ENCODE measurements around the gene RFLNA.

The RFLNA gene

DNA sequence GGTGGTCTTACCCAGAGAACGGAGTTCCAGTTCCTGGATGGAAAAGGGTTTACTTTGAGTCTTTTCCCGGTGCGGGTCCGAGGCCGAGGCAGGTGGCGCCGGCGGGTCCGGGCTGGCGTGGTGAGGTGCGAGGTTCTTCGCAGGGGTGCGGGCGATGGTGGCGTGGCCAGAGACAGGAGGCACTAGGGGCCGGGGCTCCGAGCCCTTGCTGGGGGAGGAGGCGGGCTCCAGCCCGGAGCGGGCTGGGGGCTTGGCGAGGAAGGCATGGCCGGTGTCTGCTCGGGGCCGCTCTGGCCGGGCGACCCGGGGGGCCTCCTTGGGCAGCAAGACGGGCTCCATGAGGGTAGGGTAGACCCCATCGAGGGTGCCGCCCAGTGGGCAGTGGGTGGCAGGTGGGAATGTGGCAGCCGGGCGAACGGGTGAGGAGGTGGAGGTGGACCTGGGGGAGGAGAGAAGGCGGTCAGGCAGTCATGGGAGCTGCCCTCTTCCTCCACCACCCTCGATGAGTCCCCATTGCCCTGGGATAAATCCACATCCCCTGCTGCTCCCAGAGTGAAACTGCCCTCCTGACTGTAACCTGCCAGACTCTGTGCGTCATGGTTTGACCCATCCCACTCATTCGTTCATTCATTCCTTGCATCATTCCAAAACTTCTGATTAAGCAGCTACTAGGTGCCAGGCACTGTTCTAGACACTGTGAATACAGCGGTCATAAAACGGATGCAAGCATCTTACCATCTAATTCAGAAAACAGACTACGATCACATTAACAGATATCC lies 42.0 kb downstream of the RFLNA start:
- no peak for DNase-seq (ENCODE audit: low read depth)

DNA sequence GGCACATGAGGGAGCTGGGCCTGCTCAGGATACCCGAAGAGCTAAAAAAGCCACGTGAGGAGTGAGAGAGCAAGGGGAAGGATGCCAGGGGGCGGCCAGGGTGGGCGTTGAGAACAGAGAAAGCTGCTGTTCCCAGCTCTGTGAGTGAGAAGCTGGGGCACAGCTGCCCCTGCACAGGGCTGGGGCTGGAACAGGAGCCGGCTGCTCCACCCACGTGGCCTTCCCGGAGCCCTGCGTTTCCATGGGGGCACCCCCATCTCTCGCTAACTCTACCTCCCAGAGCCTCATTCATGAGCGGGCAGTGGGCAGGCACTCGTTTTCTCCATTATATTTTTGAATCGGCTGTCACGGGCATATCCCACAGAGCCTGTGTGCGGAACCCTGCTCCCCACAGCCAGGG lies 42.7 kb downstream of the RFLNA start:
- DNase-seq (ENCODE audit: low read depth): no peak

DNA sequence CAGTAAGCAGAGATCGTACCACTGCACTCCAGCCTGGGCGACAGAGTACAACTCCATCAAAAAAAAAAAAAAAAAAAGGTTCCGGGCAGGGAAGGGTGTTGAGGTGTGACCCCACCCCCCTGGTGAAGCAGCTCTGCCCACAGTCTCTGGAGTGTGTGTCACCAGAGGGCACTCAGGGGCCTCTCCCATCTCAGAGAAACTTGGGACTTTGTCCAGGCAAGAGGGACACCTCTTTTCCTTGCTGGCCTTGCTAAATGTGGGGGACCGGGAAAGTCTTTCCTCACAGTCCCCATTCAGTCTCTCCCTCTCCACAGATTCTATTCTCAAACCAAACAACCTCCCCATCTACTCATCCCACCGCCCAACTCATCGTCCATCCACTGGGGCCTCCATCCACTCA lies 43.6 kb downstream of the RFLNA start:
- DNase-seq (ENCODE audit: low read depth): no peak

GRCh38 chr12:124338876-124339603 lies 44.1 kb downstream of the RFLNA start:
- no peak for DNase-seq (ENCODE audit: low read depth)

- no peak for DNase-seq (ENCODE audit: low read depth)
Measured at GRCh38 chr12:124340080-124340900, 45.4 kb downstream of the RFLNA start.

GRCh38 chr12:124341645-124342069 lies 46.8 kb downstream of the RFLNA start:
- no peak for DNase-seq (ENCODE audit: low read depth)

DNA sequence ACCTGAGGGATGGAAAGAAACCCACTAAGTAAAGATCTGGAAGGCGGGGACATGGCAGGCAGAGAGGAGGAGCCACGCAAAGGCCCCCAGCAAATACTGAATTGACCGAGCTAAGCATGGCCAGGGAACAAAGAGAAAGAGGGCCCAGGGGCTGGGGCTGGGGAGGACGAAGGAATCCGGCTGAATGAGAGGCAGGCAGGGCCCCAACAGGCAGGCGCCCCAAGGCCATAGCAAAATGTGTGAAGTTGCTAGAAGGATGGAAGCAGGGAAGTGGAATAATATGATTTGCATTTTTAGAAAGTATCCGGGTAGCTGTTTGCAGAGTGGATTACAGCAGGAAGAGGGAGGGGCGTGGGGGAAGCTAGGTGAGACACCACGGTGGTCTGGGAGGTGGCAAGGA lies 49.1 kb downstream of the RFLNA start:
- no peak for DNase-seq (ENCODE audit: low read depth)

GRCh38 chr12:124344526-124344925 lies 49.6 kb downstream of the RFLNA start:
- no peak for DNase-seq (ENCODE audit: low read depth)

- no peak for DNase-seq (ENCODE audit: low read depth)
Measured at GRCh38 chr12:124345795-124346194, 50.9 kb downstream of the RFLNA start.

GRCh38 chr12:124346425-124347168 lies 51.7 kb downstream of the RFLNA start:
- no peak for DNase-seq (ENCODE audit: low read depth)

DNA sequence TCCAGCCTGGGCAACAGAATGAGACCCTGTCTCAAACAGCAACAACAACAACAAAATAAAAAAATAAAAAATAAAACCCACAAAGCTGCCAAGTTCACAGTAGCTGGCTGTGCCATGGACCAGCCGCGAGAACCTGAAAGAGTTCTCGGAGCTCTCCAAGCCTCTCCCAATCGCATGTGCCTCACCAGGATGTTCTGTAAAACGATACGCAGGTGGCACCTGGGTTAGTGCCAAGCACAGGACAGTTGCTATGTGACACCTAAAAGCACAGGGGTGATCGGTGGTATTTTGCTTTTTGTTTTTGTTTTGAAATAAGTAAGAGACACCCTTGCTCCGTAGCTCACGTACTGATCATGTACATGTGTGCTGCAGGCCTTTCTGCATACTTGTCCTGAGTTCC lies 52.4 kb downstream of the RFLNA start:
- DNase-seq (ENCODE audit: low read depth): no peak

DNA sequence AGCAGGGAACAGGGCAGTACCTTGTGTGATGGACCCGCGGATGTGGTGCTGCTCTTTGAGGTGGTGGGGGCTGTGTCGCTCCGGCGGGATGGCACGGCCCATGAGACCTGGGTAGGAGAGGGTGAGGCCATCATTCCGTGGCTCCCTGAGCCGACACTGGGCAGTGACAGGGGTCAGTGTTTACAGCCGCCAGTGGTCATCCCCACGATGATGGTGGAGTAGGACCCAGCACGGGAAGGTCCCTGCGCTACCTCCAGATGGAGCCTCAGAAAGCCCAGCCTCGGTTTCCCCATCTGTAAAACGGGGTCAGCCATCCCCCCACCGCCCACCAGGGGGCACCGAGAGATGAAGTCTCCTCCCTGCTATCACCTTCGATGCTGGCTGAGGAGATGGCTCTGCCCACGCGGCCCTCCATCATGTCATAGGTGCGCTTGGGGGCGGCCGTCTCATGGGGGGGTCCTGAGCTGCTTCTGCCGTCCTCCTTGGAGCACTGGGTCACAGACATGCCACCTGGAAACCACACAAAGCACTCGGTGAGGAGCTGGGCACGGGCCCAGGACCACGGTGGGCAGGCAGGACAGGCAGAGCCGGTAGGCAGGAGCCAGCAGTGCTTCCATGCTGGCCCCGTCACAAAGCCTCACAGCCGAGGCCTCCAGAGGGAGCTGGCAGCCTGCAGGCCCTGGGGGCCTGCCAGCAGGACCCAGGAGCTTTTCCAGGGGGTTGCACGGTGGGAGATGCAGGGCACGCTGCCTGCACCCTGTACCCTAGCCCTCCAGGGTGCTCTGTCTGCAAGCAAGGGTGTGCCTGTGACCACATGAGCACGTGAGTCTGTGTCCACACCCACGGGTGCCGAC lies 53.1 kb downstream of the RFLNA start:
- DNase-seq (ENCODE audit: low read depth): no peak

DNA sequence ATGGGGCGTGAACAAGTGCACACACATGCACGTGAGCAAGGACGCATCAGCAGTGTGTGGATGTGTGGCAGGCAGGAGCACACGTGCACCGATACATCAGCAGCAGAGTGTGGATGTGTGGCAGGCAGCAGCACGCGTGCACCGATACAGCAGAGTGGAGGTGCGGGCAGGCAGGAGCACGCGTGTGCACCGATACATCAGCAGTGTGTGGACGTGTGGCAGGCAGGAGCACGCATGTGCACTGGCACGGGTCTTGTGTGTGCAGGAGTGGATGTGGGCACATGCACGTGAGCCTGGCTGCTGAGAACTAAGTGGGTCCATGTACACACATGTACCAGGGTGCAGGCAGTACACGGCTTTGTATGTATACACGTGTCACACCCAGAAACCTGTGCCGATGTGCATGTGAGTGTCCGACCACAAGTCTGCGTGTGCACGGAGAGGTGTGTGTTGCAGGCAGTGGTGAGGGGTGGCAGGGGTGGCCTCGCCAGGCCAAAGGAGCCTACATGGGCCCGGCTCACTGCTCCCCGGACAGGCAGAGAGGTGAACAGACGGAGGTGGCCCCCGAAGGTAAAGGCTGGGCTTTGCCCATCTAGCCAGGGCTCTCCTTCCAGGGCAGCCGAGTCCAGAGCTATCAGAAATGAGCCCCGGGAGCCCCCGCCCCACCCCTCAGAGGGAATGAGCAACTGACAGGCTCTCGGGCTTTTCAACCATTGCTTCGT lies 53.9 kb downstream of the RFLNA start:
- no peak for DNase-seq (ENCODE audit: low read depth)

DNA sequence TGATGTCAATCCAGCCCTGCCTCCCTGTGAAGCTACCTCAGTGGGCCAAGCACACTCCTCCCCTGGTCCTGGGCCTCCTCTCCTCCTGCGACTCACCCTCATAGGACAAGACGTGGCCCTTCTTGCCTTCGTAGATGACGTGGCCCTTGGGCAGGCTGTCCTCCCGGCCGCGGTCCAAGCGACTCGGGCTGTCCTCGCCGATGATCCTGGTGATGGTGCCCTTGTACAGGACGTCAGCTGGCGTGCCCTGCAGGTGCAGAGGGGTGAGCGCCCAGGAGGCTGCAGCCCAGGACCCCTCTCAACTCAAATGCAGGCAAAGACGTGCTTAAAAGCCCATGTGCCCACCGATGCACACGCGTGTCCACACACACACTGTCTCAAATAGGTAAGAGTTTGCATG lies 55.6 kb downstream of the RFLNA start:
- DNase-seq (ENCODE audit: low read depth): no peak

DNA sequence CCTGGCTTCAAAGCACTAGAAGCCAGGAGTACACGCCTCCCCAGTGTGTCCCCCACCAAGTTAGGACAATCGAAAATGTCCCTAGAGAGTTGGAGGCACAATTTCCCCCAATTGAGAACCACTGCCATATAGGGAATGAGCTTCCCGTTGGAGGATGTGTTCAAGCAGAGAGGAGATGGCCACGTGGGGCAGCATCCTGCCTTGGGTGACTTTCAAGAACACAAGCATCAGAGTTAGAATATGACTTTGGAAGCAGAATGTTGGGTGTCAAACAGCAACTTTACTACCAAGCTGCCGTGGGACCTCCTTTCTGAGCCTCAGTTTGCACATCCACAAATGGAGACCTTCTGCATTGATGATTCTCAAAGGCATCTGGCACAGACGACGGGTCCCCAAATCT lies 56.5 kb downstream of the RFLNA start:
- no peak for DNase-seq (ENCODE audit: low read depth)

GRCh38 chr12:124352257-124352656 lies 57.4 kb downstream of the RFLNA start:
- DNase-seq (ENCODE audit: low read depth): no peak

DNA sequence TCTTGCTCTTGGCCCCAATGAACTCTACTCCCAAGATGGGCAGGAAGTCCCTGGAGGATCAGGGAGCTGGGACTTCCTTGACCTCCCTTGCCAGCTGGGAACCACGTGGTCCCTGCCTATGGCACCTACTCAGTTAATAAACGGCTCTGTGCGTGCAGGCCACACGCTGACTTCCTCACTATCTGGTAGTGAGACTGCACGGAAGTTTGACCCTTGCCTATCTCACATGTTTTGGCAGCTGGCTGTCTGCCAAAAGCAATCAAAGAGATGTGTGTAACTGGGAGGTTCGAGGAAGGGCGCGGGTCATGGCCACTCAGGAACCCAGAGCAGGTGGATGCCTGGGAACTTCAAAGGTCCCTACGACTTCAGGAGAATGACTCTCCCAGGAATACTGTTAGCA lies 57.9 kb downstream of the RFLNA start:
- DNase-seq (ENCODE audit: low read depth): no peak

DNA sequence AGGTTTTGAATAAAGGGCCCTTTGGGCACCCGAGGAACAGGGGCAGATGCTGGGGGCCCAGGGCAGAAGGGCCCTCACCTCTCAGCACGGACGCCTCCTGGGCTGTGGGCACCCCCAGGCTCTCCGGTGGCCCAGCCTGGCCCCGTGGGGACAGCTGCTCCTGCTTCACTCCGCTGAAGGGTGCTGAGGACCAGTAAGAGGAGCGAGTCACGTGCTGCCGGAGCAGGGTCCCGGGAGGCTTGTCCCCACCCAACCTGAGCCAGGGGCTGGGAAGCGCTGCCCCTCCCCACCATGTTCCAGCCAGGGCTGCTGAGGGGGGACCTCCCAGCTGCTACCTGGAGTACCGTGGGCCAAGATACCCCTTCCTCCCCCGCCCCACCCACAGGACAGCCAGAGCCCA lies 59.5 kb downstream of the RFLNA start:
- no peak for DNase-seq (ENCODE audit: low read depth)

DNA sequence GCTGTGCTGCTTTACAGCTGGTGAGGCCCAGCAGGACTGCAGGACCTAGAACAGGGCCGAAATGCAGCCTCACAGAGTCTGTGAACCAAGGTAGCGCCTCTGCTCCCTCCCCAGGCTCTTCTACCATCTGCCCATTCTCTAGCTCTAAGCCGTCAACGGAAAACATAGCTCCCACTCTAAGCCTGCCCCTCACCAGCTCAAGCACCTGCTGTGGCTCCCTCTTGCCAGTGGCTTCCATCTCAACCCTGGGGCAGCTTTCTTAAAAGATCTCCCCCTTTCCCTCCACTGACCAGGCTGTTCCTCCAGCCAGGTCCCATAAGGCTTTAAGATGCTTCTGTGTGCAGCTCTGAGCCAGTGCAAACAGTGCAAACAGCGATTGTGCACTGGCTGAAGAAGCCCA lies 61.3 kb downstream of the RFLNA start:
- DNase-seq (ENCODE audit: low read depth): no peak

DNA sequence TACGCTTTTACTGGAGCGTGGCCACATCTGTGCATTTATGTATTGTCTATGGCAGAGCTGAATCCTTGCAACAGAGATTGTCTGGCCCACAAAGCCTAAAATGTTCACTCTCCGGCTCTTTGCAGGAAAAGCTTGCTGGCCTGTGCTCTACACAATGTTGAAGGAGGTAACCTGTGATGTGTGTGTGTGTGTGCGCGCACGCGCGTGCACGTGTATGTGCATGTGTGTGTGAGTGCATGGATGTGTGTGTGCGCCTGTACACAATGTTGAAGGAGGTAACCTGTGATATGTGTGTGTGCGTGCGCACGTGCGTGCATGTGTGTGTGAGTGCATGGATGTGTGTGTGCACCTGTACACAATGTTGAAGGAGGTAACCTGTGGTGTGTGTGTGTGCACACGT lies 62.7 kb downstream of the RFLNA start:
- DNase-seq (ENCODE audit: low read depth): no peak
